GM12873 (cell line): Measurements from ENCODE around the gene MRM3.

ENCODE experiments used
- TF ChIP-seq, protein P1 (sequence below): IDR thresholded peaks from 2 replicates; pipeline ENCODE4 v1.5.1; 2012; ENCODE audit warnings: low read depth, mild to moderate bottlenecking, moderate library complexity, low read length, control low read depth; ENCODE audit not compliant: insufficient read depth; ENCODE audit errors: missing control alignments

MRM3 gene

DNA sequence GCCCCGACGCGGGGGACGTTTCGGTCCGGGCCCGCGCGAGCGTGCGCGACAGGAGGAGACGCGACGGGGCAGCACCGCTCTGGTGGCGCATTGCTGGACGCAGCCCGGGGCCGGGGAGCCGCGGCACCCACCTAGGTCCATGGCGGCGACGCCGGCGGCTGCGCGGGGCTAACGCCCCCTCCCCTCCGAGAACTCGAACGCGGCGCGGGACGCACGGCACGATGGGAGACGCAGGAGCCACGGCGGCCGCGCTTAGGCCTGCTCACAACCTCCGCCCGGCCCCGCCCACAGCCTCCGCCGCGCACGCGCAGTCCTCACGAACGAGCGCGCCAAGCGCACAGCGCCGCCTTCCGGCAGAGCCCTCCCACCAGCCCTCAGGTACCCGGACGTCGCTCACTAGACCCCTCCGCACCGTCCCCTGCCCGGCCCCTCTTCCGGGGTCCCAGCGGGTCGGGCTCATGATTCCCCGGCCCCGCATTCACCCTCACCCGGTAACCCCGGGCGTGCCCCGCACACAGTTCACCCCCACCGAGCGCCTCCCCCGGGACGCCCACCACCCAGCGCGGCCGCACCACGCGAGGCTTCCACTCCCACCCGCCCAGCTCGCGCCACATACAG is 30.0 kb upstream of the MRM3 start, which contains the start of gene GEMIN4:
TSS of gene GEMIN4 (minus strand) at position 263 of the 618 bp plus-strand sequence. CDS start at position 141, 122 bp downstream.
- TF ChIP-seq, protein P1, sequence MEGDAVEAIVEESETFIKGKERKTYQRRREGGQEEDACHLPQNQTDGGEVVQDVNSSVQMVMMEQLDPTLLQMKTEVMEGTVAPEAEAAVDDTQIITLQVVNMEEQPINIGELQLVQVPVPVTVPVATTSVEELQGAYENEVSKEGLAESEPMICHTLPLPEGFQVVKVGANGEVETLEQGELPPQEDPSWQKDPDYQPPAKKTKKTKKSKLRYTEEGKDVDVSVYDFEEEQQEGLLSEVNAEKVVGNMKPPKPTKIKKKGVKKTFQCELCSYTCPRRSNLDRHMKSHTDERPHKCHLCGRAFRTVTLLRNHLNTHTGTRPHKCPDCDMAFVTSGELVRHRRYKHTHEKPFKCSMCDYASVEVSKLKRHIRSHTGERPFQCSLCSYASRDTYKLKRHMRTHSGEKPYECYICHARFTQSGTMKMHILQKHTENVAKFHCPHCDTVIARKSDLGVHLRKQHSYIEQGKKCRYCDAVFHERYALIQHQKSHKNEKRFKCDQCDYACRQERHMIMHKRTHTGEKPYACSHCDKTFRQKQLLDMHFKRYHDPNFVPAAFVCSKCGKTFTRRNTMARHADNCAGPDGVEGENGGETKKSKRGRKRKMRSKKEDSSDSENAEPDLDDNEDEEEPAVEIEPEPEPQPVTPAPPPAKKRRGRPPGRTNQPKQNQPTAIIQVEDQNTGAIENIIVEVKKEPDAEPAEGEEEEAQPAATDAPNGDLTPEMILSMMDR: peak; percentile 98

DNA sequence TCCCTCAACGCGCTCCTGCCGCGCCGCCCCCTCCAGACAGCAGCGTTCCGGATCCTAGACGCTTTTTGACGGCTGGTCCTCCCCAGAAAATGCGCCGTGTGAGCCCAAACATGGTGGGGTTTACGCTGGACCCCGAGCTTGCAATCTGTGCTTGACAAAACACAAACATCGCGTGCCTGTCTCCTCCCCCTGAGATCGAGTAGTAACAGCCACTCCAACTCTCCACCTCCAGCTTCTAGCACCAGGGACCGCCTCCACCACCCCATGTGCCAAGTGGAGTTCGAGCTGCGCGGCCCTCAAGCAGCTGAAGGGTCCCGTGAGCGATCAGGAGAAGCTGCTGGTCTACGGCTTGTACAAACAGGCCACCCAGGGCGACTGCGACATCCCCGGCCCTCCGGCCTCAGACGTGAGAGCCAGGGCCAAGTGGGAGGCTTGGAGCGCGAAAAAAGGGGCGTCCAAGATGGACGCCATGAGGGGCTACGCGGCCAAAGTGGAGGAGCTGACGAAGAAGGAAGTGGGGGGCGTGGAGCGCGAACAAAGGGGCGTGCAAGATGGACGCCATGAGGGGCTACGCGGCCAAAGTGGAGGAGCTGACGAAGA is 29.4 kb upstream of the MRM3 start:
- TF ChIP-seq, protein P1: no peak

DNA sequence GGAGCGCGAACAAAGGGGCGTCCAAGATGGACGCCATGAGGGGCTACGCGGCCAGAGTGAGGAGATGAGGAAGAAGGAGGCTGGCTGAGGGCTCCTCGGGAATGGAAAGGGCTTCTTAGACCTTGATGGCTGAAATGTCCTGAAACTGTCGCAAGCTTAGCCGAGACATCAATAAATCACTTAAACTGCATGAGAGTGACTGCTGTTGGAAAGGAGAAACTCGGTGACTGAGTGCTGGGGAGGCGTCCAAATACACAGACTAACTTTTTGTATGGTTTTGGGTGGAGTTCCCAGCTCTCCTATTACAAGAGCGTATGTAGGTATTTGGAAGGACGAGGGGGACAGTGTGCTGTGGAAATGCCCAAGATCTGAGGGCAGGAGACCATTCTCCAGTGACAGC is 28.7 kb upstream of the MRM3 start:
- TF ChIP-seq, protein P1: no peak

DNA sequence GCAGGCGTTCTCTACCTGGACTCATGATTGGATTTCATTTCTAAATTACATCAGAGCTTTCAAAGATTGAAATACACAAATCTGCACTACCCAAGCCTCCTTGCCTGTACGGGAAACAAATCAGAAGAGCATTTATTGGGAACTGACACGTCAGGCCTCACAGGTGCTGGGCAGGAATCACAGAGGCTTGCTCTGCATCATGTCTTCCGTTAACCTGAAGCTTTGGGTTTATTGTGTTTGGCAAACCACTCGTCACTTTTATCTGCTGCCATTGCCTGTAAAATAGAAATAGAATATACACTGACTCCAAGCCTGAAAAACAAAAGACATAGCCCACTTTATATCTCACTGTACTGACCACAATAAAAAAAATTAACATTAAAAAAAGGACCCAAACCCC is 22.2 kb upstream of the MRM3 start:
- TF ChIP-seq, protein P1: no peak

DNA sequence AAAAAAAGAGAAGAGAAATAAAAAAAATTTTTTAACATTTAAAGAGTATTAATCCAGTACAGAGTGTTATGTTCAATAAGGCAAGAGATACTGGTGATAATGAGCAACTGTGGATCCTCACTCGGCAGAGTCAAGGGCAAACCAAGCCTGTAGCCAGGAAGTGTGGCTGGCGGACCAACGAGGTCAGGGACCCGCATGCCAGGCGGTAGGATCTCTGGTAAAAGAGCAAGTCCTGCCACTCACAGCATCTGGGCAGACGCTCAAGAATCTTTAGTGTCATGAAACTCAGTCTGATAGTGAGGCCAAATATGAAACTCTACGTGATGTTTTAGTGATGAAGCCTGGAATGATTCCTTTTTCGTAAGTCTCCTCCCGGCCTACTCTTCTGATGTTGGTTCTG is 21.8 kb upstream of the MRM3 start:
- TF ChIP-seq, protein P1: no peak

DNA sequence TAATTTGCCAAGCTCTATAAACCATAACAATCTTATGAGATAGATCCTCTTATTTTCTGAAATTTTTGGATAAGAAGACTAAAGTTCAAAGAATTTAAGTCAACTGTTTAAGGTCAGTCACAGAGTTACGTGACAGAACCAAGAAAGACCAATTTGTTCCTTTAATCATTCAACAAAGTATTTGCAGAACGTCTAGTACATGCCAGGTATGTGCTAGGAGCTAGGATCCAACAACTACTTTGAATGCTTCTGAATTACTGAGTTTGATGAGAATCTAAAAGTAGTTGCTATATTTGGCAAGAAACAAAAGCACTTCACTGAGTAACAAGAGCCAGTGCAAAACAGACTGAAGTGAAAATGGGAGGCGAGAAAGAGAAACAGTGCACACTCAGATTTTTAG is 15.1 kb upstream of the MRM3 start:
- TF ChIP-seq, protein P1: no peak

DNA sequence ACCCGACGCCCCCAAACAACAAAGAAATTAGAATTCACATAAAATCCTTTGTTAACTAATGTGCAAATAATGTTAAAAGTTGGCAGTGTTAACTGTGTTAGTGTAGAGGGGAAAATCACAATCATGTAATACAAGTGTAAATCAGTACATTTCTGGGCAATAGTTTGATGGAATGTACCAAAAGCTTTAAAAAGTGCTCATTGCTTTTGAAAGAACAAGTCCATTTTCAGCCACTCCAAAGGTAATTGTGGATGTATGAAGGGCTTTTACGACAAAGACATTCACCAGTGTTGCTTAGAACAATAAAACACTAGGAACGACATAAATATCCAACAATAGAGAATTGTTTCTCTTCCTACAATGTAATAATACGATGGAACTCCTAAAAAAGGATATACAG is 9.1 kb upstream of the MRM3 start:
- TF ChIP-seq, protein P1: no peak
